GM10847 (cell line): ENCODE measurements around the gene HDAC9.

Source experiments
- POLR2A ChIP-seq: IDR thresholded peaks from 2 replicates; pipeline ENCODE4 v1.6.1; 2011; ENCODE audit not compliant: insufficient read length; ENCODE audit errors: extremely low read depth

Gene HDAC9

GRCh38 chr7:18844735-18845134, 349.2 kb downstream of the HDAC9 start:
- no peak for TF ChIP-seq POLR2A

GRCh38 chr7:18845700-18846099, 350.2 kb downstream of the HDAC9 start:
- no peak for TF ChIP-seq POLR2A

- no peak for TF ChIP-seq POLR2A
Observed at GRCh38 chr7:18846765-18847215, 351.2 kb downstream of the HDAC9 start.

- no peak for TF ChIP-seq POLR2A
Observed at GRCh38 chr7:18849130-18849529, 353.6 kb downstream of the HDAC9 start.

GRCh38 chr7:18855796-18856195, 360.2 kb downstream of the HDAC9 start:
- no peak for TF ChIP-seq POLR2A

- TF ChIP-seq POLR2A, result no peak
Observed at GRCh38 chr7:18858232-18858631, 362.7 kb downstream of the HDAC9 start.

GRCh38 chr7:18859318-18859717, 363.8 kb downstream of the HDAC9 start:
- TF ChIP-seq POLR2A, result no peak

- no peak for TF ChIP-seq POLR2A
Observed at GRCh38 chr7:18860221-18860620, 364.7 kb downstream of the HDAC9 start.

GRCh38 chr7:18861514-18862118, 366.1 kb downstream of the HDAC9 start:
- TF ChIP-seq POLR2A, result no peak

GRCh38 chr7:18864967-18865366, 369.4 kb downstream of the HDAC9 start:
- TF ChIP-seq POLR2A, result no peak

GRCh38 chr7:18866359-18867036, 370.9 kb downstream of the HDAC9 start:
- no peak for TF ChIP-seq POLR2A

GRCh38 chr7:18872344-18872743, 376.8 kb downstream of the HDAC9 start:
- TF ChIP-seq POLR2A, result no peak

- no peak for TF ChIP-seq POLR2A
Observed at GRCh38 chr7:18873734-18874336, 378.3 kb downstream of the HDAC9 start.

GRCh38 chr7:18874880-18875279, 379.3 kb downstream of the HDAC9 start:
- TF ChIP-seq POLR2A, result no peak

- no peak for TF ChIP-seq POLR2A
Observed at GRCh38 chr7:18877874-18878273, 382.3 kb downstream of the HDAC9 start.

- TF ChIP-seq POLR2A, result no peak
Observed at GRCh38 chr7:18886832-18887231, 391.3 kb downstream of the HDAC9 start.
